K562 (cell line): ENCODE results near the gene CCDC27. TPM values are rescaled to one million over a fixed set of nuclear protein-coding genes. Genes with fewer than 3 reads are reported as not detected.

Experiments
- ATAC-seq: fragments of 200-7000 bp; cut with Tn5 transposase; 3 replicates; pipeline ENCODE4 v1.9.1; 2020; ENCODE audit warnings: moderate library complexity
- BruUV-seq: library from RNA; stranded (reverse); fragments of 400-500 nt; replicated peaks from 2 replicates; lab custom pipeline; 2021; lab: Mats Ljungman, UMichigan
- CTCF ChIA-PET: fragments of 300-600 bp; formaldehyde crosslinking; extraction: SDS; loops from one replicate; lab custom pipeline; 2021; ENCODE audit warnings: low intra/inter-chr PET ratio; lab: Yijun Ruan, JAX
- POLR2A ChIA-PET: fragments of 300-600, 350-650 bp; sonication (Branson Sonifier 250); formaldehyde crosslinking; extraction: SDS; loops from one replicate; lab custom pipeline; 2021; ENCODE audit warnings: antibody characterized with exemption, inconsistent platforms; lab: Yijun Ruan, JAX
- DNase-seq, 4 experiments: peaks; one replicate each; pipeline versions ENCODE4 v3.0.0 to v3.0.0-alpha.2; 2011 to 2018; ENCODE audit warnings: low spot score in 3 of 4, mixed read lengths in 3 of 4; ENCODE audit errors: extremely low read depth in 1 of 4
- FAIRE-seq: peaks from 2 replicates; lab custom pipeline; 2011; peaks lifted over from hg19 to GRCh38; lab: Jason Lieb, UNC
- H2AFZ ChIP-seq: 2 replicates; pipeline ENCODE4 v1.6.0; 2011; ENCODE audit warnings: low read depth, low read length, control low read depth, inconsistent platforms
- H3K27ac ChIP-seq: fragments of 200-600 bp; 3 replicates; pipeline ENCODE4 v1.8.0; 2011; ENCODE audit warnings: low read depth, mild to moderate bottlenecking, control low read depth, inconsistent platforms, low read length, moderate library complexity, mixed read lengths; ENCODE audit errors: extremely low read depth
- H3K27me3 ChIP-seq, 2 experiments: fragments of 300-600 bp in 1 of 2; 2 replicates in 1 of 2; 3 replicates in 1 of 2; pipeline versions ENCODE4 v1.6.0 to v1.8.0; 2011; ENCODE audit warnings: inconsistent platforms in 2 of 2, low read length in 2 of 2, mild to moderate bottlenecking in 1 of 2, mixed read lengths in 1 of 2, moderate library complexity in 1 of 2; ENCODE audit not compliant: control insufficient read depth in 2 of 2, insufficient read depth in 2 of 2
- H3K36me3 ChIP-seq: fragments of 300-600 bp; 3 replicates; pipeline ENCODE4 v1.8.0; 2011; ENCODE audit warnings: mild to moderate bottlenecking, low read length, inconsistent platforms; ENCODE audit not compliant: control insufficient read depth, insufficient read depth
- H3K4me1 ChIP-seq, 2 experiments: fragments of 200-600 bp in 1 of 2; replicated peaks in 1 of 2; 2 replicates in 1 of 2; 3 replicates in 1 of 2; pipeline versions ENCODE4 v1.5.1 to v1.8.0; 2011; ENCODE audit warnings: inconsistent platforms in 2 of 2, low read length in 2 of 2, mild to moderate bottlenecking in 1 of 2, mixed read lengths in 1 of 2, moderate library complexity in 1 of 2; ENCODE audit not compliant: control insufficient read depth in 2 of 2, insufficient read depth in 2 of 2
- H3K4me2 ChIP-seq: 2 replicates; pipeline ENCODE4 v1.6.1; 2011; ENCODE audit warnings: low read length, control low read depth, inconsistent platforms, mixed read lengths; ENCODE audit not compliant: insufficient read depth
- H3K4me3 ChIP-seq: fragments of 200-600 bp; sonication (generic), shearing (Covaris generic); 2 replicates; pipeline ENCODE4 v1.5.1; 2016; ENCODE audit warnings: control low read depth, inconsistent platforms
- H3K79me2 ChIP-seq: fragments of 200-600 bp; 3 replicates; pipeline ENCODE4 v1.8.0; 2011; ENCODE audit warnings: low read length, inconsistent platforms; ENCODE audit not compliant: control insufficient read depth, insufficient read depth
- H3K9ac ChIP-seq, 2 experiments: 2 replicates each; pipeline versions ENCODE4 v1.6.0 to v1.6.1; 2011; ENCODE audit warnings: low read depth in 2 of 2, low read length in 2 of 2, control low read depth in 1 of 2, inconsistent platforms in 1 of 2, mild to moderate bottlenecking in 1 of 2, mixed read lengths in 1 of 2; ENCODE audit not compliant: insufficient read depth in 1 of 2
- H3K9me1 ChIP-seq: one replicate; pipeline ENCODE4 v1.6.0; 2011; ENCODE audit warnings: inconsistent platforms, mild to moderate bottlenecking, low read length, moderate library complexity; ENCODE audit not compliant: control insufficient read depth, insufficient read depth
- H3K9me3 ChIP-seq: replicated peaks from 2 replicates; pipeline ENCODE4 v1.5.1; 2011; ENCODE audit warnings: low read depth, low read length, inconsistent platforms; ENCODE audit not compliant: control insufficient read depth, insufficient read depth
- H4K20me1 ChIP-seq: replicated peaks from 2 replicates; pipeline ENCODE4 v1.6.1; 2011; ENCODE audit warnings: low read length, inconsistent platforms, mixed read lengths; ENCODE audit not compliant: control insufficient read depth, insufficient read depth
- DEAF1 ChIP-seq: fragments of 450-650 bp; formaldehyde crosslinking; IDR thresholded peaks from 2 replicates; pipeline ENCODE4 v1.4.0; 2020; ENCODE audit warnings: mild to moderate bottlenecking, moderate library complexity
- SIN3A ChIP-seq, 2 experiments: fragments of 150-350 bp in 1 of 2; IDR thresholded peaks; 2 replicates each; pipeline ENCODE4 v1.6.1; 2011 to 2016; ENCODE audit warnings: borderline replicate concordance in 2 of 2, low read depth in 2 of 2, low read length in 2 of 2, mild to moderate bottlenecking in 2 of 2, moderate library complexity in 2 of 2; ENCODE audit not compliant: control insufficient read depth in 1 of 2
- THRB ChIP-seq: fragments of 450-650 bp; formaldehyde crosslinking; conservative IDR thresholded peaks from 2 replicates; pipeline ENCODE4 v1.4.0; 2022; ENCODE audit warnings: mild to moderate bottlenecking, missing genetic modification characterization
- XRCC5 ChIP-seq: fragments of 200-400 bp; formaldehyde crosslinking; IDR thresholded peaks from 2 replicates; pipeline ENCODE4 v1.6.1; 2017; ENCODE audit warnings: low read depth, mild to moderate bottlenecking, low read length
- WGBS: fragments of 100-300 bp; shearing (Covaris generic); methylation state at CpG from one replicate; pipeline ENCODE4 v1.1.6; 2016; ENCODE audit warnings: low coverage, mixed read lengths; ENCODE audit not compliant: insufficient coverage; ENCODE audit errors: missing lambda C conversion rate; 5-methylcytosine and 5-hydroxymethylcytosine counted together
- in situ Hi-C: fragments of 300-500 bp; cut with MboI; formaldehyde crosslinking; loops from 4 replicates; pipeline ENCODE4 v1.15.0; 2018; ENCODE audit warnings: inconsistent platforms, mixed read lengths
- intact Hi-C: fragments of 100-400 bp; cut with micrococcal nuclease; formaldehyde crosslinking; loops from 2 replicates; pipeline ENCODE4 v1.14.2; 2022
- polyA plus RNA-seq, 8 experiments: library from polyadenylated mRNA; depleted of rRNA in 4 of 8; stranded (reverse) in 5 of 8; unstranded in 3 of 8; fragments of >200 nt; fragmentation: Nextera tagmentation in 2 of 8; fragmentation: Illumina TruSeq in 1 of 8; extraction: Ambion mirVana in 2 of 8; extraction: Trizol in 1 of 8; gene quantifications; 2 replicates each; pipeline versions ENCODE4 v1.2.1 to v1.2.3, GENCODE V29; 2011 to 2014; ENCODE audit warnings: inconsistent platforms in 1 of 8, missing spikeins in 1 of 8
- total RNA-seq, 7 experiments: library from RNA; depleted of rRNA in 6 of 7; stranded (reverse); fragments of >200 nt in 6 of 7; fragmentation: Illumina TruSeq in 2 of 7; extraction: Trizol in 2 of 7; gene quantifications; 2 replicates each; pipeline versions ENCODE4 v1.2.1 to v1.2.3, GENCODE V29; 2011 to 2021; ENCODE audit warnings: low replicate concordance in 1 of 7

The CCDC27 gene
- total and polyA plus RNA-seq, 9 of the 15 experiments (the other 6 are each of a cell fraction or from before 2014, with no cell fraction given), result 0.01 to 0.04 TPM; not detected in 7

GRCh38 chr1:3749512-3749911 is 2.7 kb upstream of the CCDC27 start:
- no peak for FAIRE-seq

More at GRCh38 chr1:3749512-3749911, 2.7 kb upstream of the CCDC27 start:
- H3K4me1 ChIP-seq, result peaks cover 34 to 47% of the 10 kb centered on the region in 2 experiments
- peaks cover 8% of the 10 kb centered on the region for H3K9me1 ChIP-seq
- WGBS, result 19% methylated on average over 5 of the region's 5 CpGs
- no peak overlapping the region for H3K9ac ChIP-seq
- DNase-seq (no peak), ATAC-seq (no peak)
- peaks cover 28% of the 10 kb centered on the region for H3K79me2 ChIP-seq
- no peak overlapping the region for H3K4me3 ChIP-seq
- H3K9me3 ChIP-seq, result no peaks in the 10 kb centered on the region
- no TSS peak for BruUV-seq
- CTCF ChIA-PET, result no interaction called here
- in situ Hi-C loops (no loop called here), intact Hi-C loops (no loop called here)
- H2AFZ ChIP-seq, result 0 out of 2 replicates have a peak overlapping the region, but pooled peaks have one; percentile 13
- H3K27ac ChIP-seq, result no peak overlapping the region
- H3K36me3 ChIP-seq, result peaks cover 12% of the 10 kb centered on the region; the same call in 2 of the 3 replicates
- H4K20me1 ChIP-seq, result peaks cover 12% of the 10 kb centered on the region; the same call in 1 of the 2 replicates
- POLR2A ChIA-PET, result interaction anchor here (0.9 to 1.5 kb wide), 2 partner anchors 10 to 18 kb away, joined by 4 to 6 read pairs; no protein-coding TSS in a partner anchor
- TF ChIP-seq SIN3A (IDR thresholded peaks at IDR 0.05; ENCODE audit: borderline replicate concordance in 2 of 2, control insufficient read depth in 1 of 2, low read depth in 2 of 2, low read length in 2 of 2), result no peak
- no peak for TF ChIP-seq XRCC5
- no peak for TF ChIP-seq DEAF1
- no peak for TF ChIP-seq THRB (CRISPR knock-in tag)
- no peaks in the 10 kb centered on the region; a peak in 1 of 5 replicates for H3K27me3 ChIP-seq
- no peak overlapping the region for H3K4me2 ChIP-seq
